ENCODE results near the gene GANAB.
"Not testable (repeated sequence)": the region's sequence is repeated elsewhere in the genome, so short reads cannot be mapped to it uniquely, and the experiment has no call there.

Gene GANAB

DNA sequence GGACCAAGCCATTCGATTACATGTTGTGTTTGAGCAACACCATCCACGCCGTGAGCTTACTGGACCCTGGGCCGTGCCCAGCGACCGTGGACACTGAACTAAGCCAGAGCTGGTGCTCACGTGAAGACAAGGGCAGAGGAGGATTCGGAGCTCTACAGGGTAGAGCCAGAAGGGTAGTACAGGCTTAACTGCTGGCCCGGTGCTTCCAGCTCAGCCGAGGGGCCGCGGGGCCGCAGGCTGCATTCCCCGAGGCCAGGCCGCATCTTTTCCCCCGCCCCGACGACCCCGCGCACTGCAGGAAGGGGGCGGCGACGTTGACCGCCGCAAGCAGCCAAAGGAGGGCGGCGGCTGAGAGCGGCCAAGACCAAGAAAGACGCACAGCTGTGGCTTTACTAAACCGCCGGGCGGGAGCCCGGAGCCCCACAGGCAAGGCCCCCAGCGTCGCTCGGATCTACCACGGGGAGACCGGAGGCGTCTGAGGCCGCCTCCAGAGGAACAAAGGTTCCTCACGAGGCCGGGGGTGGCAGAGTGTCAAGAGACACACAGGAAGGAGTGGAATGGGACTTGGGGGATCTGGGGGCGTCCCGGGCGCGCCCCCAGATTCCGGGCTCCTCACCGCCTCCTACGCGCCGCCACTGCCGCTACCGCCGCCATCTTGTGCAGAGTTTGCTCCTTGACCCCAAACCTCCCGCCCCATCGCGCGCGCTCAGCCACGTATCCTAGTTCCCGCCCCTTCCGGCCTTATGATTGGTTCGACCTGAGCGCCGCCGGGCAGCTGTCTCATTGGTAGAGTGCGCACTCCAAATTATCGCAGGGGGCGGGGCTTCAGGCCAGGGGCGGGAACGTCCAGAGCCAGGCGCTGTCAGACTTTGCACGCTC lies at the start of gene GANAB:
Gene GANAB, minus strand, starts transcription at position 668 of the 879 bp plus-strand sequence. Its CDS starts 14 bp downstream, at position 654.
- peak; percentile 99 for DNase-seq

DNA sequence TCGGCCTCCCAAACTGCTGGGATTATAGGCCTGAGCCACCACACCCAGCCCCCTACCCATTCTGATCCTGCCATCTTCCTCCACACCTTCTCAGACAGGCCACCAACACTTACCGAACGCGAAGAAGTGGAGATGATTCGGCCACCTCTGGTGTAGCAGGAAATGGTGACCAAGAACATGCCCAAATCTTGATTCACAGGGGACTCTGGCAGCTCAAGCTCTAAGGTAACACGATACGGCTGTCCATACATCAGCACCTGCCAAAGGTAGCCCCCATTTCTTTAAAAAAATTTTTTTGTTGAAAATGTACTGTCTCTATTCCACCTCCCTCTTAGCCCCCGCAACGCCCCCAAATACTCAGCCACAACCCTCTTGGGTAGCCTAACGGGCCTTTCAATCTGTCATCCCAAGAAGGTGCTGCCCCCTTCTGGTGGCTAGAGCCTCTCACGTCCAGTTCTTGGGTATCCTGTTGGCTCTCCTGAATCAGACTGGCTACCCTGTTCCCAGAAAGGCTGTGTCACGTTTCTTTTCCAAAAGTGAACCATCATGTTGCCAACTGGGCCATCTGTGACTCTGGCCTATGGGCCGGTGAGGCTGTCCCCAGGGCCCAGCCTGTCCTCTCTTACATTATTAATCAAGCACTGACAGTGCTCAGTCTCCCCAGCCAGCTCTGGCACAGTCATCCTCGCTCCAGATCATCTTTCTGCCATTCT lies 48.2 kb upstream of the GANAB start:
- DNase-seq: peak; percentile 79

DNA sequence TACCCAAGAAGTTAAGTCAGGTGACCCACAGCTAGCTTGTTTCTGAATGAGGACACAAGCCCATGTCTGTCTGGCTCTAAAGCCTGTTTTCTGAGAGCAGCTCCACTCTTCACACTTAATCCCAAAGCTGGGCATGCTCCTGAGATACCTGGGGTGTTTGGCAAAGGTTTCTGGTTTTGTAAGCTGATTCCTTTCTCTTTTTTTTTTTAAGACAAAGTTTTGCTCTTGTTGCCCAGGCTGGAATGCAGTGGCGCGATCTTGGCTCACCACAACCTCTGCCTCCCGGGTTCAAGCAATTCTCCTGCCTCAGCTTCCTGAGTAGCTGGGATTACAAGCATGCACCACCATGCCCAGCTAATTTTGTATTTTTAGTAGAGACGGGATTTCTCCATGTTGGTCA lies 47.2 kb upstream of the GANAB start:
- DNase-seq: not testable (repeated sequence)

DNA sequence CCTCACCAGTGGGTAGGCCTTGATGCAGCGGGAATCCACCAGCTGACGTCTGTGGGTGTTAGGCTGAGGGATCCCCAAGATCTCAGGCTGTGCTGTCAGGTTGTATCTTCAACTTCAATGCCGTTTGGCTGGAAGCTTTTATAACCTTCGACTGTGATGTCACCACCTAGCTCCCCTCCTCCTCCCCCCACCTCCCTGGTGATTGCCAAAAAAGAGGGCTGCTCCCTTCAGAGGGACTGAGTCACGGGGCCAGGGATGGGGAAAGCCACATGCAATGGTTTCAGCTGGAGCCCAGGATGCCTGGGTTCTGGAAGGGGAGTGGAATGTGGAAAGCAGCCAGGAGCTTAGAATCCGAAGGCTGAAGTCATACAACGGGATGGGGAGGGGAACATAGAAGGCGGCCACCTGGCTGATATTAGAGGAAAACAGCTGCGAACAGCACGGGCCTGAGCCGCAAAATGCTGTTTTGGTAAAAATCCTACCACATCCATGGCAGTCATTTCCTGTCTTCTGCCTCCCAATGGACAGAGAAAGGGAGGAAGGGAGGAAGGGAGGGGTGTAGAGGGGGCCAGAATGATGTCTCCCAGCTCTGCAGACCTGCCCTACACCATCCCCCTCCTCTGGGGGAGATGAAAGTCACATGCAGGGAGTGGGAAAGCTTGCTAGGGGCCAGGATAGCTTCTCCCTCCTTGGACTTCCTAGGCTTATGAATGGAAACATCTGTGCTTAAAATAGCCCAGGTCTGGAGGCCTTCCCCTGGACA lies 43.2 kb upstream of the GANAB start, which contains the start of gene LRRN4CL:
Gene LRRN4CL, minus strand, starts transcription at position 110 of the 763 bp plus-strand sequence. CDS start 1,022 bp downstream, outside the sequence.
- DNase-seq: no peak

DNA sequence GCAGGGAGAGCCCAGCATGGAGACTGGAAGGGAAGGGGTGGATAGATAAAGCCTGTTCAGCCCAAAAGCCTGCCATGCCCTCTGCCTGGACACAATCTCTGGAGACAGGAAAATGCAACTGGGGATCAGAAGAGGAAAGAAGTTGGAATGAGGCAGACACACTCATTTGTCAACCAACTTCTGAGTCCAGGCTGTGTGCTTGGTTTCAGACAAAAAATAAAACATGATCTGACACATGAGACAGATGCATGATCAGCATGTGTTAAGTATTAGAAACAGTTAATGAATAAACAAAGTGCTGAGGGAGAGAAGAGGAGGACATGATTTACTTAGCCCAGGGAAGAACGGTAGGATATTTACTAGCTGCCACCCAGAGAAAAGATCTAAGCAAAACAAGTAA lies 42.1 kb upstream of the GANAB start:
- no peak for DNase-seq

DNA sequence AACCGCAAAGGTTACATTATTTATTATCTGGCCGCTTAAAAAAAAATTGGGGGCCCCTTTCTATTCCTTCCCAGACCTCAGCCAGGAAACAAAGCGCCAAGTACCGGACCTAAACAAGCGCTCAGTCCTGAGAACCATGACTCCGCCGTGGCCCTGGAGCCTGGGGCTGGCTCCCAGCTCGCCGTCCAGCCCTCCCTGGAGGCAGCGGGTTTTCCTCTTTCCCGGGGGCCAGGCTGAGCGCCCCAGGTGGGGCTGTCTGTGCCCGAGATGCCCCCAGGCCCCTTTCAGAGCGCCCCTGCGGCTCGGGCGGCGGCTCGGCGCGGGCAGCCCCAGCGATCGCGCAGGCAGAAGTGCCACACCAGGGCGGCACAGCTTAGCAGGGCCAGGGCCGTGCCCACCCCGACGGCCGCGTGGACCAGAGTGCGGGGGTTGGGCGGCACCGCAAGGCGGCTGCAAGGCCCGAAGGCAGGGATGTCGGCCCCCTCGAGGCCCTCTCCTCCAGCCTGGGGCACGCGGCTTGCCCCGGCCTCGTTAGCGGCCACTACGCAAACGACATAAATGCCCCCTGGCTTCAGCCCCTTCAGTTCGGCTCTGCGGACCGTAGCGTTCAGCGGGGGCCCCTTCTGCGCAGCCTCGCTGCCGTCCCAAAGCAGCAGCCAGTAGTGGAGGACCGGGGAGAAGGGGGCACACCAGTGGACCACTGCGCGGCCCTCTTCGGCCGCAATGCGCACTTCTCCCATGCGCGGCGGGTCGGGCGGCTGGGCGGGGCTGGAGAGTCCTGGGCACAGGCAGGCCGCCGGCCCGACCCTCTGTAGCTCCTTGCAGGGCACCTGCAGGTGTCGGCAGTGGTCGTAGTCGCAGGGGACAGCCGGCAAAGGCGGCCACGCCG lies 41.3 kb upstream of the GANAB start:
- no peak for DNase-seq

DNA sequence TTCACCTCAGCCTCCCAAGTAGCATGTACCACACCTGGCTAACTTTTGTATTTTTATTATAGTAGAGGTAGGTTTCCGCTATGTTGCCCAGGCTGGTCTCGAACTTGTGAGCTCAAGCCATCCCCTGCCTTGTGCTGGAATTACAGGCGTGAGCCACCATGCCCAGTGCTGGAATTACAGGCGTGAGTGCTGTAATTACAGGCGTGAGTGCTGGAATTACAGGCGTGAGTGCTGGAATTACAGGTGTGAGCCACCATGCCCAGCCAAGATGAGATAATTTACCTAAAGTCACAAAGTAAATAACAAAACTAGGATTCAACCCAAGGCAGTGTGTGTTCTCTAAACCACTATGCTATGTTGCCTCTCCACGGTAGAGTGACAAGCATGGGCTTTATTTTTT lies 36.1 kb upstream of the GANAB start:
- DNase-seq: no peak

DNA sequence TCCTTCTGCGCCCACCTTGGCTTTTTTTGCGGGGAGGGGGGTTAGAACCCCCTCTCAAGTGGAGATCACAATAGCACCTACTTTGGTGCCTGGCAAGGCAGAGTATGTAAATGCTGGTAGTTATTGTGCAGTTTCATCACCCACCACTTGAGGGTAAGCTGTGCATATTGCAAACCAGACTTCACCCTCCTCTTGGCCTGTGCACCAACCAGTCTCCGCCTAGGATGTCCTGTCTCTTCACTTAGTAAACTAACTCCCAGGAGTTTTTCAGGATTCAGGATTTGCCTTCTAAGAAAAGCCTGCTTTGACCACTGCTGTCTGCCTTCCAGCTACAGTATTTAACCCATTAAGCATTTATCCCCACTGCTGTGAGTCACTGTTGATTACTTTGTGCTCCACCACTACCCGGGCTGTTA lies 34.4 kb upstream of the GANAB start:
- peak; percentile 27 for DNase-seq

DNA sequence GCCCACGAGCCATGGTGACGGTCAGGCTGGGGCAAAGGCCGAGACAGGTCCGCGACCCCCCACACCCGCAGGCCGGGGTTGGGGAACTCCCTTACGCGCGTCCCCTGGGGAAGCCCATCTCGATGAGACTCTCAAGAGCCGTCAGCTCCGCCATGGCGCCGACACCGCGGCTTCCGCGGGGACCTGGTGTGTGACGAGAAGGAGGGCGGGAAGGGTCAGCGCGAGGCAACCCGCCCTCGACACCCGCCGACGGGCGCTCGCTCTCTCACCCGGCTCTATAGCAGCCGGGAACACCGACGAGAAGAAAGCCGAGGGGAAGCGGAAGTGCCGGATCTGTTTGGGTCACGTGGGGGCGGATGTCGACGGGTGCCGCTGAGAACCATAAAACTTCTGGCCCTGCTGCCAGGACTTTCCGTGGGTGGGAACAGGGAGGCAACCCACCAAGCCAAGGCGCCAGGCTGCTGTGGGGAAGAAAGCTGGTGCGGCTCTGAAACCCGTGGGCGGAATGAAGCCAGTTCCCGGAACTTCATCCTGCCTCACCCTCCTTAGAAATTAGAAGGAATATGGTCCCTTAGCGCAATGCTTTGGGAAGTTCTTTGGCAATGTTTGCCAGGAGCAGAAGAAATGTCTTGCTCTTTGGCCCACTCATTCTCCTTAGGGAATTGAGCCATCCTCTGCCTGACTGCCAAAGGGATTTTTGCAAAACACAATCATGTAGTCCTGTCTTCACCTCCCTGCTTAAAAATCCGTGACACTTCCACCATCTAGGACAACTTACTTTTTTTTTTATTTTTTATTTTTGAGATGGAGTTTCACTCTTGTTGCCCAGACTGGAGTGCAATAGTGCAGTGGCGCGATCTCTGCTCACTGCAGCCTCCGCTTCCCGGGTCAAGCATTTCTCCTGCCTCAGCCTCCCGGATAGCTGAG lies 32.6 kb upstream of the GANAB start, which contains the start of gene UBXN1:
Gene UBXN1, minus strand, starts transcription at position 304 of the 927 bp plus-strand sequence. Its CDS starts 150 bp downstream, at position 154.
- DNase-seq: peak; percentile 79

DNA sequence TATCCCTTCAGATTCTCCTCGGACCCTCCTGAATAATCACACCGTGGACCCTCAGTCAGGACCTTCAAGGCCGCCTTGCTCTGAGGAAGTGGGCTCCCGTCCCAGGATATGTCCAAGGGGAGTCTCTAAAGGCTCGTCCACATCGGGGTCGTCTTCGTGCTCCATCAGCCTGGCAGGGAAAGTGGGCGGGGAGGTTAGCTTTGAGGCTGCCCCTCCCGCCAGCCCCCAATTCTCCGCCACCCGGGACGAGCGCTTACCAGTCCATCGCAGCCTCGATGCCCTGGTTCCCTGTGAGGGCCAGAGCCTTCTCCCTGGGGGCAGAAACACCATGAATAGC lies 32.0 kb upstream of the GANAB start:
- no peak for DNase-seq

DNA sequence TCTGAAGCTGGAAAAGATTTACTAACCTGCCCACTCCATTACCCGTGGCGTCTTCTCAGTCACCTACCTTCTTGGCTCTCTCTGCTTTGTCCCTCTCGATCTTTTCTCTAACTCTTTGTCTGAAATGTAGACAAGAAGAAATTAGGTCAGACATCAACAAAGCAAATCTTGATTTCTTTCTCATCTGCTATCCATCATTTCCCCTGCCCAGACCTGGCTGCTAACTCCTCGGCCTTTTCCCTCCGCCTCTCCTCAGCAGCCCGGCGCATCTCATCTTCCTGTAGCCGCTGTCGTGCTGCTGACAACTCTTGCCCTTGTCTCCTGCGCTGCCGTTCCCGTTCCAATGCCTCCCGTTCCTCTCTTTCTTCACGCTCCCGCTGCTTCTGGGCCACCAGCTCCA lies 31.3 kb upstream of the GANAB start:
- DNase-seq: no peak

DNA sequence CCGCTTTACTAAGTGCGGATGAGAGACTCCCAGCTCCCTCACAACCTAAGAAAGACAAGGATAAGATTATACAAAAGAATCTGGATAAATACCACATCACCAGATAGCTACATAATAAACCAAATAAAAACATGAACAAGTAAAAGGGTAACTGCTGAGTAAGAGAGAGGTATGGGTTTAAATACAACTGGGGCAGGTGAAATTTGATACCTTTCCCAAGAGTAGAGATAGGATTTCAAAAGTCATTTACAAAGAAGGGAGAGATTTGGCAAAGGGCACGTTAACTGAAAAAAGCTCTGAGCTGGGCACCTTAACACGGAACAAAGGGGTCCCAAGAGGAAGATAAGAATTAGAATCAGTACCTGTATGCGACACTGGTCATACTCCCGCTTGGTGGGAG lies 30.7 kb upstream of the GANAB start:
- DNase-seq: no peak

DNA sequence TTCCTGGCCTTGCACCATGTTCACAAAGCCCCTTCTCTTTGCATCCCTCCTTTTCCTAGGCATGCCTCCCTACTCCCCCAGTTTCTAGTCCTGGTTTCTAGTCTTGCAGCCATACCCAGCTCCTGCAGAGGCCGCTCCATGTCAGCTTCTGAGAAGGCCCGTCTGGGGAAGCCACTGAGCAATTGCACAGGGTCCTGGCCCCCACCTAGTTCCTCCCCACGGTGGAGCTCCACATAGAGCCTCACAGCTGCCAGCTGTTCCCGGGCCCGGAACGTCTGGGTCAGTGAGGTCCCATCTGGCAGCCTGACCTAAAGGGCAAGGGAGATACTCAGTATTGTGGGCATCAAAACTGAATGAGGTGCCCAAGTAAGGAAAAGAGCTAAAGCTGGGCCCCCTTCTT lies 30.3 kb upstream of the GANAB start:
- DNase-seq: no peak

DNA sequence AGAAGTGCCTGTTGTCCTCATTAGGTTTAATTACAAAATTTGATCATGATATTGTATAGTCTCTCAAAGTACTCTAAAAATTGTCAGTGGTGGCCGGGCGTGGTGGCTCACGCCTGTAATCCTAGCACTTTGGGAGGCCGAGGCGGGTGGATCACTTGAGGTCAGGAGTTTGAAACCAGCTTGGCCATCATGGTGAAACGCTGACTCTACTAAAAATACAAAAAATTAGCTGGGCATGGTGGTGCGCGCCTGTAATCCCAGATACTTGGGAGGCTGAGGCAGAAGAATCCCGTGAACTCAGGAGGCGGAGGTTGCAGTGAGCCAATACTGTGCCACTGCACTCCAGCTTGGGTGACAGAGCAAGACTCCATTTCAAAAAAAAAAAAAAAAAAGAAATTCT lies 29.0 kb upstream of the GANAB start:
- DNase-seq: not testable (repeated sequence)

DNA sequence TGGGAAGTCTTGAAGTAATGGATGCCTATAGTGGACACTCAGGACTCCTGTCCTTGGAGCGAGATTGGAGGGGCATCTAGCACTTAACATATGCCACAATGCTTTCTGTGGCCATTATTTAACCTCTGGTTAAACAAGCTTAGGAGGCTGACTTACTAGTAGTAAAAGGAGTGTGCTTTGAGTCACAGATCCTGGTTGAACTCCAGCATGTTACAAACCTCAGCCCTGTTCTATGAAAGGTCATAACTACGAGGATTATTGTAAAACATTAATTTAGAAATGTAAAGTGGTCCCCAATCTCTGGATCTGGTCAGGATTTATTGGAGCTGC lies 26.7 kb upstream of the GANAB start:
- DNase-seq: no peak

DNA sequence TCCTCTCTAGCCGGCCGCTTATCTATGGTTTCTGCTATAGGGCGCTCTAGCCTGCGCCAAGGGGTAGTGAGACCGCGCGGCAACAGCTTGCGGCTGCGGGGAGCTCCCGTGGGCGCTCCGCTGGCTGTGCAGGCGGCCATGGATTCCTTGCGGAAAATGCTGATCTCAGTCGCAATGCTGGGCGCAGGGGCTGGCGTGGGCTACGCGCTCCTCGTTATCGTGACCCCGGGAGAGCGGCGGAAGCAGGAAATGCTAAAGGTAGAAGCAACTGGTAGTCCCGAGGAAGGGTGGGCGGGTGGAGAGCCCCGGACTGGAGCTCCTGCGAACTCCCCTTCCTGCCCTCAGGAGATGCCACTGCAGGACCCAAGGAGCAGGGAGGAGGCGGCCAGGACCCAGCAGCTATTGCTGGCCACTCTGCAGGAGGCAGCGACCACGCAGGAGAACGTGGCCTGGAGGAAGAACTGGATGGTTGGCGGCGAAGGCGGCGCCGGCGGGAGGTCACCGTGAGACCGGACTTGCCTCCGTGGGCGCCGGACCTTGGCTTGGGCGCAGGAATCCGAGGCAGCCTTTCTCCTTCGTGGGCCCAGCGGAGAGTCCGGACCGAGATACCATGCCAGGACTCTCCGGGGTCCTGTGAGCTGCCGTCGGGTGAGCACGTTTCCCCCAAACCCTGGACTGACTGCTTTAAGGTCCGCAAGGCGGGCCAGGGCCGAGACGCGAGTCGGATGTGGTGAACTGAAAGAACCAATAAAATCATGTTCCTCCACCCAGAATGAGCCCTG lies 25.4 kb upstream of the GANAB start, which contains the start of the genes LBHD1 and UQCC3:
Gene LBHD1, minus strand, starts transcription at position 660 of the 782 bp plus-strand sequence. CDS start 2,236 bp downstream, outside the sequence.
Gene UQCC3, plus strand, starts transcription at position 66 of the 782 bp plus-strand sequence. Its CDS starts 73 bp downstream, at position 139.
- peak; percentile 71 for DNase-seq

DNA sequence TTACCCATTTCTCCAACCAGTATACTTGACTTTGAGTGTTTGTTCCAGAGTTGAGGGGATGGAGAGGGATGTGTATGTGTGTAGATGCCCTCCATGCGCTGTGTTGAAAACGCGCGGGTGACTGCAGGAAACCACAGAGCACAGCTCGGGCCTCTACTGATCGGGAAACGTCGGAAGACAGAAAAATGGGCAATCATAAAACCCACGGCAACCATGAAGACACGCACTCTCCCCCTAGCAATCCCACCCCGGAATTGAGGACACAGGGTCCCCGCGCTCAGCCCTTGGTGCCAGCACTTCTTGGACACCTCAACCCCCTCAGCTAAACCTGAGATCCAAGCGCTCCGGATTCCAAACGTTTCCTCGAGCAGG lies 24.8 kb upstream of the GANAB start:
- no peak for DNase-seq

DNA sequence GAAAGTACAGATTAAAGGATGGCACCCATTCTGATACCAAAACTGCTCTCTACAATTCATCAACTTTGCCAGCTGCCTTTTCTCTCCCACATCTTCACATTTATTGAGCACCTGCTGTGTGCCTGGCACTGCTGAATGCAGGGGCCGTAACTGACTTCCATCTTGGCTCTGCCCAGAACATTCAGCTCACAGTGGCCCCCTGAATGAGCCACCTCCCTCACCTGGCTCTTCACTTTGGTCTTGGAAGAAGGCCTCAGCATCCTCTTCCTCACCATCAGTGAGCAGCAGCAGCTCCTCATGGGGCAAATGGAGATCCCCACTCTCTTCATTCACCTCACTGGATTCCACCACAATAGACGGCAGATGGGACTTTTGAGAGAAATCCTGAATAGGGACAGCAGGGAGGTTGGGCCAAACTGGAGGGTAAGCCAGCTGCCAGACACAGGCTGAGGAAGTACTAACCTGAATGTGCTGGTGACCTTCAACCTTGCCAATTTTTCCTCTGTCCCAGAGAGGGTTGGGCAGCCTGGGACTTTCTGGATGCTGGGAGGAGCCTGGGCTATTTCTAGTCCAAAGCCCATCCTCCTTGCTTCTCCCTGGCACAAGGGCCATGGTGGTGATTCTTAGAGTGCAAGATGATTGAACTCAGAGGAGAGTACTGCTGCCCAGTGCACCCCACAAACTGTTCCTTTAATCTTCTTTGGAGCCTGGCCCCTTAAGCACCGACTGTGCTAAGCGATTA lies 23.2 kb upstream of the GANAB start:
- no peak for DNase-seq

DNA sequence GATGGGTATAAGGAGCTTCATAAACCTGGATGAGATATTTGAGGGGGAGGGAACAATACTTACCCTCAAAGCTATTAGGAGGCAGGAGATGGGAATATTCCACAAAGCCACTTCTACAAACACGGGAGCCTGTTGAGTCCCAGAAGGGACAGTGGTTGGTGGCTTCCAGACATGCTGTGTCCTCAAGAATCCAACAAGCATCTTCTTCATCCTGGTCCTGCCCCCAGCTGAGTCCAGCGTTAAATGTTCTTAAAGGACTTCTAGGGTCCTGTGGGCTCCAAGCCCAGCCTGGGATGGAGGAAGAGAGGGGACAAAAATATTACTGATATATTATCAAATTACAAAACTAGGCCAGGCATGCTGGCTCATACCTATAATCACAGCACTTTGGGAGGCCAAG lies 21.0 kb upstream of the GANAB start:
- DNase-seq: no peak
